NCI-H526 (cell line): ENCODE results near the gene SMIM44.

Experiments
- DNase-seq, 2 experiments: peaks; one replicate each; lab custom pipeline; 2025; lab: John Stamatoyannopoulos, UW

SMIM44 gene

GRCh38 chr19:3434630-3435553 is 48.3 kb downstream of the SMIM44 start:
- DNase-seq, result peak; percentile 76 to 94

GRCh38 chr19:3433805-3434540 is 49.3 kb downstream of the SMIM44 start:
- DNase-seq, result no peak

GRCh38 chr19:3433313-3433712 is 49.9 kb downstream of the SMIM44 start:
- DNase-seq, result no peak
